Measurements from ENCODE around the gene ACE.

The ACE gene

GRCh38 chr17:63492940-63493339 lies 16.1 kb downstream of the ACE start:
- DNase-seq (ENCODE audit: low read depth) = no peak

GRCh38 chr17:63493411-63493810 lies 16.6 kb downstream of the ACE start:
- DNase-seq (ENCODE audit: low read depth) = no peak

DNA sequence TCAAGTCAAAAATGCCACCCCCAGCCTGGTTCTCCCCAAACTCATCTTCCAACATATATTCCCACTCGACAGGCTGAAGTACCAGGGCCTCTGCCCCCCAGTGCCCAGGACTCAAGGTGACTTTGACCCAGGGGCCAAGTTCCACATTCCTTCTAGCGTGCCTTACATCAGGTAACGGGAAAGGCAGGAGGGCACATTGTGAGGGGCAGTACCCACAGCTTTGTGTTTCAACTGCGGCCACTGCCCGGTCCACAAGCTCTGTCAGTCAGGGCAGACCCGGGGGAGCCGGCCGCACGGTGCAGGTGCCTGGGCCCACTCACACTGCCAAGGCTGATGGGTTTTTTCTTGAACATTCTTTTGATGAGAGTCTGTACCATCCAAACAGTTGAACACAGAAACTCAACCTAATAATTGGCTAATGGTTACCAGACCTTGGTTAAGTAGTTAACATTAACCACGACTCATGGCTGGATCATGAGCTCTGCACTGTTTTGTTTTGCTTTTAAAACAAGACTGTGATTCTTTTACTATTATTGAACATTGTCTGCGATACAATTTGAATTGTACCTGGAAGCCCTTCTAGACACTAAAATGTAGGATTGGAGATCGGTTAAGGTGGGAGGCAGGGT lies 17.6 kb downstream of the ACE start:
- DNase-seq (ENCODE audit: low read depth) = no peak

- no peak for DNase-seq (ENCODE audit: low read depth)
Observed at GRCh38 chr17:63495491-63495890, 18.6 kb downstream of the ACE start.

- no peak for DNase-seq (ENCODE audit: low read depth)
Observed at GRCh38 chr17:63496177-63496576, 19.3 kb downstream of the ACE start.

DNA sequence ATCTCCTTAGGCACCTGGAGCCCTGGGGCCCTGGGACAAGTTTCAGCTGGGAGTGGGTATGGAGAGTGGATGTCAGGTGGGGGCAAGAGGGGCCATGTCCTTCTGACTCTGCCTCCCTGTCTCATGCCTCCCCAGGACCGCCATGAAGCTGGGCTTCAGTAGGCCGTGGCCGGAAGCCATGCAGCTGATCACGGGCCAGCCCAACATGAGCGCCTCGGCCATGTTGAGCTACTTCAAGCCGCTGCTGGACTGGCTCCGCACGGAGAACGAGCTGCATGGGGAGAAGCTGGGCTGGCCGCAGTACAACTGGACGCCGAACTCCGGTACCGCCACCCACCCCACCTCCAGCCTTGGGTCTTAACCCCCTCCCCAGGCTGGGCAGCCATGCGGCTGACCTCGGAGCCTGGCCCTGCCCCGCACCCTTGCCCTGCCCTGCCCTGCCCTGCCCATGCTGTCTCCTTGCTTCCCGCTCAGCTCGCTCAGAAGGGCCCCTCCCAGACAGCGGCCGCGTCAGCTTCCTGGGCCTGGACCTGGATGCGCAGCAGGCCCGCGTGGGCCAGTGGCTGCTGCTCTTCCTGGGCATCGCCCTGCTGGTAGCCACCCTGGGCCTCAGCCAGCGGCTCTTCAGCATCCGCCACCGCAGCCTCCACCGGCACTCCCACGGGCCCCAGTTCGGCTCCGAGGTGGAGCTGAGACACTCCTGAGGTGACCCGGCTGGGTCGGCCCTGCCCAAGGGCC lies 20.0 kb downstream of the ACE start:
- DNase-seq (ENCODE audit: low read depth) = no peak

GRCh38 chr17:63497708-63498483 lies 21.0 kb downstream of the ACE start:
- DNase-seq (ENCODE audit: low read depth) = no peak

- DNase-seq (ENCODE audit: low read depth) = no peak
Observed at GRCh38 chr17:63498626-63499195, 21.9 kb downstream of the ACE start.

- DNase-seq (ENCODE audit: low read depth) = no peak
Observed at GRCh38 chr17:63500543-63501390, 23.9 kb downstream of the ACE start.

DNA sequence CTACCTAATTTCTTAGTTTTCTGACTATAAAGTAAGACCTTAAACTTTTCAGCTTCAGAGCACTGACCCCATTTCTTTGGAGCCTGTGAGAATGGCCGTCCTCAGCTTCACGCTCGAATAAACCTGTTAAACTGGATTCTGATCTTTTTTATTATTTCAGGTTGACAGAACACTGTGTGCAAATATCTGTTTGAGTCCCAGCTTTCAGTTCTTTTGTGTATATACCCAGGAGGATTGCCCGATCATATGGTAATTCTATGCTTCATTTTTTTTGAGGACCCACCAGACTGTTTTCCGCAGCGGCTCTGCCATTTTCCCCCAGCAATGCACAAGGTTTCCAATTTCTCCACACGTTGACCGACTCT lies 26.5 kb downstream of the ACE start:
- no peak for DNase-seq (ENCODE audit: low read depth)

GRCh38 chr17:63504261-63504660 lies 27.4 kb downstream of the ACE start:
- no peak for DNase-seq (ENCODE audit: low read depth)

GRCh38 chr17:63505341-63505740 lies 28.5 kb downstream of the ACE start:
- DNase-seq (ENCODE audit: low read depth) = no peak

- no peak for DNase-seq (ENCODE audit: low read depth)
Observed at GRCh38 chr17:63506627-63507026, 29.8 kb downstream of the ACE start.

GRCh38 chr17:63511331-63511730 lies 34.5 kb downstream of the ACE start:
- DNase-seq (ENCODE audit: low read depth) = no peak

GRCh38 chr17:63512388-63512787 lies 35.5 kb downstream of the ACE start:
- DNase-seq (ENCODE audit: low read depth) = no peak

DNA sequence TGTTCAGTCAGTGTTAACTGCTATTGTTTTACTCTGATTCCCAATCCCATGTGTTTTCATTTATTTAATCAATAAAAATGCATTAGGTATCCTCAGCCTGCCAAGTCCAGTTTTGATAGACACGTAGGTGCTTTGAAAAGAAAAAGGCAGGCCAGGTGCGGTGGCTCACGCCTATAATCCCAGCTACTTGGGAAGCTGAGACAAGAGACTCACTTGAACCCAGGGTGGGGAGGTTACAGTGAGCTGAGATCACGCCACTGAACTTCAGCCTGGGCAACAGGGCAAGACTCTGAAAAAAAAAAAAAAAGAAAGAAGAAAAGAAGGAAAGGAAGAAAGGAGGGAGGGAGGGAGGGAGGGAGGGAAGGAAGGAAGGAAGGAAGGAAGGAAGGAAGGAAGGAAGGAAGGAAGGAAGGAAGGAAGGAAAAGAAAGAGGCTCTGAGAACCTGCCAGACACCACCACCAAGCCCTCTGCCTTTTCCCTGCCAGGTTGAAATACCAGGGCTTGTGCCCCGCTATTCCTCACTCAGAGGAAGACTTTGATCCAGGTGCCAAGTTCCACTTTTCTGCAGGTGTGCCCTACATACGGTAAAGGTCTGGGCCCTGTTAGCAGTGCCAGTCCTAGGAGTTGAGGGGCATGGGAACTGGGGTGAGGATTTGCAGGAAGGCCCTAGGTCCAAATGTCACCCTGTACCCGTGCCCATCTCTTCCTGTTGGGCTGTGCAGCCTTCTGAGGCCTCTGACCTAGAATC lies 36.2 kb downstream of the ACE start:
- DNase-seq (ENCODE audit: low read depth) = no peak

DNA sequence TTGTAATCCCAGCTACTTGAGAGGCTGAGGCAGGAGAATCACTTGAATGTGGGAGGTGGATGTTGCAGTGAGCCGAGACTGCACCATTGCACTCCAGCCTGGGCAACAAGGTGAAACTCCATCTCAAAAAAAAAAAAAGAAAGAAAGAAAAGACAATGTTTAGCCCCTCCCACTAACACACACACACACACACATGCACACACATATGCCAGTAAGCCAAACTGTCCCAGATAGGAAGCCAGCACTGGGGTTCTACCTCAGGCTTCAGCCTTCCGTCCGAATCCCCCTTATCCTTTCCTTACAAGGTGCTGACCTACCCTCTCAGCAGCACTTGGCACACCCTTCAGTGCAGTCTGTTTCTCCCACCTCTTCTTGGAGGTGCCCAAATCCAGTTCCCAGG lies 37.6 kb downstream of the ACE start:
- no peak for DNase-seq (ENCODE audit: low read depth)

DNA sequence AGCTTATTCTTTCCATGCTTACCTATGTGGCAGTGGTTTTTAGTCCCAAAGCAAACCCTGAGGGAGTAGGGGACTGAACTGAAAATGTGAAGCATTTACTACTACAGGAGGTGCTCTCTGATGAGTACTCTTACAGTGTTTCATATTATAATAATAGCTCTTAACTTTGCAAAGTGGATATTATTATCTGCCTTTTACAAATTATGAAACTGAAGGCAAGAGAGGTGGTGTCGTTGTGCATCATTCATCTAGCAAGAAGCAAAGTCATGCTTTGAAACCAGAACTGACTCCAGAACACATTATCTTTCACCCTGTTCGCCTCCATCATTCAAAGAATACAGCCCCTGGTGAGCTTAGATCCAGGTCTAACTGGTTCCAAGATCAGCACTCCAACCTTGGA lies 38.1 kb downstream of the ACE start:
- DNase-seq (ENCODE audit: low read depth) = no peak

- DNase-seq (ENCODE audit: low read depth) = no peak
Observed at GRCh38 chr17:63515426-63515825, 38.6 kb downstream of the ACE start.

- no peak for DNase-seq (ENCODE audit: low read depth)
Observed at GRCh38 chr17:63516910-63517824, 40.3 kb downstream of the ACE start.

Data from stimulated activated CD4-positive, alpha-beta T cell treated with anti-CD3 and anti-CD28 coated beads, Interleukin-2, amount 100 ng/mL, for 4 hours (primary cell).